Prostate gland (tissue), 2 donors: ENCODE data around the gene KARS1.
A peak's percentile ranks its signal among the peaks of the same experiment; 100 is the strongest.

Experiments
- POLR2A ChIP-seq: fragments of 450-650 bp; IDR thresholded peaks from one replicate; pipeline ENCODE4 v1.6.1; 2016; ENCODE audit warnings: antibody characterized with exemption, mild to moderate bottlenecking
- POLR2AphosphoS5 ChIP-seq: sonication (generic); formaldehyde crosslinking; IDR thresholded peaks from one replicate; pipeline ENCODE4 v1.6.1; 2017; ENCODE audit warnings: antibody characterized with exemption
- TF ChIP-seq, protein P1 (sequence below), 4 experiments: fragments of 200-600 bp in 2 of 4; fragments of 450-650 bp in 2 of 4; sonication (generic) in 2 of 4; IDR thresholded peaks; 1 replicate in 3 of 4; 2 replicates in 1 of 4; pipeline ENCODE4 v1.5.1; 2016 to 2019; ENCODE audit warnings: antibody characterized with exemption in 4 of 4, mild to moderate bottlenecking in 2 of 4, moderate library complexity in 2 of 4

GRCh38 chr16:75622761-75623605 lies 24.5 kb downstream of the KARS1 start, which contains the start of gene ADAT1:
- TF ChIP-seq, protein P1, sequence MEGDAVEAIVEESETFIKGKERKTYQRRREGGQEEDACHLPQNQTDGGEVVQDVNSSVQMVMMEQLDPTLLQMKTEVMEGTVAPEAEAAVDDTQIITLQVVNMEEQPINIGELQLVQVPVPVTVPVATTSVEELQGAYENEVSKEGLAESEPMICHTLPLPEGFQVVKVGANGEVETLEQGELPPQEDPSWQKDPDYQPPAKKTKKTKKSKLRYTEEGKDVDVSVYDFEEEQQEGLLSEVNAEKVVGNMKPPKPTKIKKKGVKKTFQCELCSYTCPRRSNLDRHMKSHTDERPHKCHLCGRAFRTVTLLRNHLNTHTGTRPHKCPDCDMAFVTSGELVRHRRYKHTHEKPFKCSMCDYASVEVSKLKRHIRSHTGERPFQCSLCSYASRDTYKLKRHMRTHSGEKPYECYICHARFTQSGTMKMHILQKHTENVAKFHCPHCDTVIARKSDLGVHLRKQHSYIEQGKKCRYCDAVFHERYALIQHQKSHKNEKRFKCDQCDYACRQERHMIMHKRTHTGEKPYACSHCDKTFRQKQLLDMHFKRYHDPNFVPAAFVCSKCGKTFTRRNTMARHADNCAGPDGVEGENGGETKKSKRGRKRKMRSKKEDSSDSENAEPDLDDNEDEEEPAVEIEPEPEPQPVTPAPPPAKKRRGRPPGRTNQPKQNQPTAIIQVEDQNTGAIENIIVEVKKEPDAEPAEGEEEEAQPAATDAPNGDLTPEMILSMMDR (IDR thresholded peaks at IDR 0.05) = peak in 2 of 4 experiments; percentile 18 to 28
- TF ChIP-seq POLR2A = peak; percentile 89
- peak; percentile 99 for TF ChIP-seq POLR2AphosphoS5
